Chondrocyte (in vitro differentiated cells): Measurements from ENCODE around the gene C1QTNF6. TPM values are rescaled to one million over a fixed set of nuclear protein-coding genes. Genes with fewer than 3 reads are reported as not detected.

ENCODE experiments used
- DNase-seq: peaks from one replicate; pipeline ENCODE4 v3.0.0; 2021; ENCODE audit warnings: mixed read lengths, low spot score
- H3K27ac Mint-ChIP-seq: one replicate; pipeline ENCODE4 v1.8.0; 2021; ENCODE audit warnings: mild to moderate bottlenecking, moderate library complexity, mixed read lengths; ENCODE audit not compliant: unreplicated experiment
- H3K27me3 Mint-ChIP-seq: 2 replicates; pipeline ENCODE4 v1.8.0; 2021; ENCODE audit warnings: low read depth, mixed read lengths
- H3K36me3 Mint-ChIP-seq: 2 replicates; pipeline ENCODE4 v1.8.0; 2021; ENCODE audit warnings: low read depth, mixed read lengths
- H3K4me1 Mint-ChIP-seq: 2 replicates; pipeline ENCODE4 v1.8.0; 2021; ENCODE audit warnings: low read depth, mild to moderate bottlenecking, mixed read lengths
- H3K4me3 Mint-ChIP-seq: one replicate; pipeline ENCODE4 v1.8.0; 2021; ENCODE audit warnings: mild to moderate bottlenecking, moderate library complexity, mixed read lengths; ENCODE audit not compliant: unreplicated experiment
- H3K9me3 Mint-ChIP-seq: 2 replicates; pipeline ENCODE4 v1.8.0; 2021; ENCODE audit warnings: low read depth, mixed read lengths
- CTCF ChIP-seq: fragments of 200-600 bp; sonication (generic); IDR thresholded peaks from 2 replicates; pipeline ENCODE4 v1.5.0; 2021; ENCODE audit warnings: antibody characterized with exemption, mild to moderate bottlenecking, moderate library complexity
- total RNA-seq: library from RNA; stranded (reverse); gene quantifications from 3 replicates; pipeline ENCODE4 v1.2.1, GENCODE V29; 2021

C1QTNF6 gene
- total RNA-seq, 1 donor from 2014 or later: 11.3 TPM

- H3K4me1 Mint-ChIP-seq: peaks cover 3% of the 10 kb centered on the region
- H3K27me3 Mint-ChIP-seq: peaks cover 21% of the 10 kb centered on the region
- no peak for TF ChIP-seq CTCF
- no peak overlapping the region for H3K27ac Mint-ChIP-seq
- no peaks in the 10 kb centered on the region for H3K36me3 Mint-ChIP-seq
- DNase-seq: peak; percentile 65
- no peaks in the 10 kb centered on the region for H3K9me3 Mint-ChIP-seq
- H3K4me3 Mint-ChIP-seq: no peak overlapping the region
Observed at GRCh38 chr22:37169947-37170688, 17.9 kb downstream of the C1QTNF6 start.

- no peak for DNase-seq
- no peak overlapping the region for H3K27ac Mint-ChIP-seq
- no peaks in the 10 kb centered on the region for H3K36me3 Mint-ChIP-seq
- TF ChIP-seq CTCF: no peak
- peaks cover 17% of the 10 kb centered on the region for H3K27me3 Mint-ChIP-seq
- H3K4me3 Mint-ChIP-seq: no peak overlapping the region
- no peaks in the 10 kb centered on the region for H3K9me3 Mint-ChIP-seq
- H3K4me1 Mint-ChIP-seq: peaks cover 3% of the 10 kb centered on the region
Observed at GRCh38 chr22:37169406-37169805, 18.6 kb downstream of the C1QTNF6 start.

- no peak for TF ChIP-seq CTCF
- Mint-ChIP-seq H3K9me3 (no peaks in the 10 kb centered on the region), H3K36me3 (no peaks in the 10 kb centered on the region), H3K27ac (no peak overlapping the region), H3K4me3 (no peak overlapping the region), H3K27me3 (peaks cover 16% of the 10 kb centered on the region), H3K4me1 (peaks cover 3% of the 10 kb centered on the region)
- DNase-seq: no peak
Observed at GRCh38 chr22:37167981-37168647, 19.9 kb downstream of the C1QTNF6 start.

GRCh38 chr22:37167176-37167980 lies 20.7 kb downstream of the C1QTNF6 start:
- peaks cover 3% of the 10 kb centered on the region for H3K4me1 Mint-ChIP-seq
- no peaks in the 10 kb centered on the region for H3K9me3 Mint-ChIP-seq
- DNase-seq: peak; percentile 70
- no peak for TF ChIP-seq CTCF
- H3K27ac Mint-ChIP-seq: no peak overlapping the region
- H3K4me3 Mint-ChIP-seq: no peak overlapping the region
- H3K27me3 Mint-ChIP-seq: peaks cover 16% of the 10 kb centered on the region
- no peaks in the 10 kb centered on the region for H3K36me3 Mint-ChIP-seq

DNA sequence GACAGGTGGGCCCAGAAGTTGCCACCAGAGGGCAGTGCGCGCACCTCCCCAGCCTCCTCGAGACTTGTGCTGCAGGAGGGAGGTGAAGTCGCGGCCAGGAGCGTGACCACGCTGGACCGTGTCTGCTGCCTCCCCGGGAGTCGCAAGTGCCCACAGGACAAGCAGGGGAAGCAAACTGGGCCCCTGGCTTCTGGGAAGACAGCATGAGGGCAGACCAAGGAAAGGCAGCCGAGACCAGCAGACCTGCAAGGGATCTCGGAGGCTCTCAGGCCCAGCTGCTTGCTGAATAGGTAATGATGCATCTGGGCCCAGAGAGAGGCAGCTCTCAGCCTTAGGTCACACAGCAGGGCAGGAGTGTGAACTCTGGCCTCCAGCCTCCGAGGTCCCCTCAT lies 21.4 kb downstream of the C1QTNF6 start:
- DNase-seq: peak; percentile 77
- H3K4me1 Mint-ChIP-seq: peaks cover 3% of the 10 kb centered on the region
- no peak overlapping the region for H3K27ac Mint-ChIP-seq
- peak; percentile 94 for TF ChIP-seq CTCF
- H3K9me3 Mint-ChIP-seq: no peaks in the 10 kb centered on the region
- peak overlapping the region; percentile 34 for H3K4me3 Mint-ChIP-seq
- no peaks in the 10 kb centered on the region for H3K36me3 Mint-ChIP-seq
- H3K27me3 Mint-ChIP-seq: peaks cover 15% of the 10 kb centered on the region
